ENCODE results near the gene TMEM45A.

GRCh38 chr3:100609305-100609704 is 116.9 kb downstream of the TMEM45A start, which contains the start of gene ADGRG7:
- TF ChIP-seq POLR2A (IDR thresholded peaks at IDR 0.05): no peak
- no peak for TF ChIP-seq CTCF (IDR thresholded peaks at IDR 0.05)
- no peak for TF ChIP-seq POLR2AphosphoS5 (IDR thresholded peaks at IDR 0.05)
- TF ChIP-seq EP300 (IDR thresholded peaks at IDR 0.05): no peak
